ENCODE measurements around the gene LGALS9B.
"Not testable (repeated sequence)": the region's sequence is repeated elsewhere in the genome, so short reads cannot be mapped to it uniquely, and the experiment has no call there.

- not testable (repeated sequence) for TF ChIP-seq KDM5A (IDR thresholded peaks at IDR 0.05; ENCODE audit: low read length); CTCF (IDR thresholded peaks at IDR 0.05; ENCODE audit: control extremely low read depth in 1 of 3, insufficient read depth in 1 of 3, low read depth in 1 of 3, low read length in 3 of 3); RAD21 (IDR thresholded peaks at IDR 0.05 in 1 of 2, conservative IDR thresholded peaks at IDR 0.05 in 1 of 2; ENCODE audit: low read depth in 2 of 2, low read length in 2 of 2); TCF12 (IDR thresholded peaks at IDR 0.05; ENCODE audit: low read depth, low read length); EZH2 (IDR thresholded peaks at IDR 0.05; ENCODE audit: low read depth, low read length, severe bottlenecking); JUN (IDR thresholded peaks at IDR 0.05; ENCODE audit: low read depth, low read length); MAFK (IDR thresholded peaks at IDR 0.05; ENCODE audit: low read depth, low read length); CHD2 (IDR thresholded peaks at IDR 0.05; ENCODE audit: low read length); POLR2A (IDR thresholded peaks at IDR 0.05; ENCODE audit: control extremely low read depth in 1 of 2, low read depth in 2 of 2, low read length in 2 of 2)
Measured at GRCh38 chr17:20495420-20495819, 28.1 kb upstream of the LGALS9B start.
